ENCODE results near the gene DDOST. TPM values are rescaled to one million over a fixed set of nuclear protein-coding genes. Genes with fewer than 3 reads are reported as not detected.
A peak's percentile ranks its signal among the peaks of the same experiment; 100 is the strongest.
"Not testable (repeated sequence)": the region's sequence is repeated elsewhere in the genome, so short reads cannot be mapped to it uniquely, and the experiment has no call there.

The DDOST gene
- polyA plus RNA-seq, 3 donors, result 125 to 245 (median 241) TPM

GRCh38 chr1:20678599-20678998 lies 17.4 kb upstream of the DDOST start:
- Histone ChIP-seq H4K20me1 (ENCODE audit: insufficient read depth, low read length) (no peaks in the 10 kb centered on the region), H3K9ac (ENCODE audit: insufficient read depth, low read length, poor library complexity, severe bottlenecking) (peak overlapping the region; percentile 1), H3K79me2 (ENCODE audit: insufficient read depth, low read length) (peaks cover 6% of the 10 kb centered on the region), H3K4me1 (ENCODE audit: control insufficient read depth in 1 of 2, insufficient read depth in 2 of 2, low read length in 2 of 2) (peaks cover 26 to 27% of the 10 kb centered on the region in 2 donors), H3K4me2 (replicated peaks; ENCODE audit: extremely low read depth, low read length, poor library complexity, severe bottlenecking) (peak overlapping the region; percentile 55), H3K36me3 (replicated peaks in 1 of 2; ENCODE audit: control insufficient read depth in 1 of 2, insufficient read depth in 2 of 2, low read length in 2 of 2) (no peaks in the 10 kb centered on the region), H3K27me3 (ENCODE audit: control insufficient read depth in 2 of 2, insufficient read depth in 2 of 2, low read length in 2 of 2) (no peaks in the 10 kb centered on the region), H2AFZ (ENCODE audit: insufficient read depth, low read depth, low read length, poor library complexity, severe bottlenecking) (peak overlapping the region; percentile 53), H3K27ac (ENCODE audit: low read depth in 1 of 2, low read length in 2 of 2) (peak overlapping the region in 1 of 2 donors; percentile 23), H3K4me3 (replicated peaks in 1 of 3; ENCODE audit: low read depth in 2 of 3, low read length in 3 of 3) (peak overlapping the region in 1 of 3 experiments; percentile 38), H3K9me3 (replicated peaks in 1 of 2; ENCODE audit: control insufficient read depth in 1 of 2, insufficient read depth in 1 of 2, low read length in 2 of 2) (peaks cover 0 to 4% of the 10 kb centered on the region in 2 donors)
- H3K27me3 Mint-ChIP-seq (ENCODE audit: low read depth in 3 of 3), result peaks cover 0 to 1% (median under 1%) of the 10 kb centered on the region in 3 donors
- peak; percentile 18 to 39 (median 24) for DNase-seq
- peak overlapping the region; percentile 53 to 84 for H3K4me3 Mint-ChIP-seq
- peak overlapping the region in 3 of 7 donors; percentile 55 to 76 (median 60) for H3K27ac Mint-ChIP-seq
- peaks cover 0 to 6% (median 4%) of the 10 kb centered on the region in 7 donors for H3K9me3 Mint-ChIP-seq
- H3K36me3 Mint-ChIP-seq, result peaks cover 2 to 4% of the 10 kb centered on the region in 2 donors
- H3K4me1 Mint-ChIP-seq, result peaks cover 34% of the 10 kb centered on the region
- intact Hi-C loops (cut with micrococcal nuclease), result no loop called here
- 42% methylated on average over 2 of the region's 6 CpGs for WGBS (ENCODE audit: insufficient coverage)
- no peak for TF ChIP-seq CTCF (IDR thresholded peaks at IDR 0.05)

GRCh38 chr1:20673626-20674025 lies 12.5 kb upstream of the DDOST start:
- H3K27ac ChIP-seq (ENCODE audit: low read depth in 1 of 2, low read length in 2 of 2); H3K27me3 Mint-ChIP-seq (ENCODE audit: low read depth in 3 of 3); H3K36me3 Mint-ChIP-seq; H2AFZ ChIP-seq (ENCODE audit: insufficient read depth, low read depth, low read length, poor library complexity, severe bottlenecking); H3K9ac ChIP-seq (ENCODE audit: insufficient read depth, low read length, poor library complexity, severe bottlenecking); H3K4me1 ChIP-seq (ENCODE audit: control insufficient read depth in 1 of 2, insufficient read depth in 2 of 2, low read length in 2 of 2); H3K4me3 ChIP-seq (replicated peaks in 1 of 3; ENCODE audit: low read depth in 2 of 3, low read length in 3 of 3); H3K4me1 Mint-ChIP-seq; H4K20me1 ChIP-seq (ENCODE audit: insufficient read depth, low read length); DNase-seq; H3K36me3 ChIP-seq (replicated peaks in 1 of 2; ENCODE audit: control insufficient read depth in 1 of 2, insufficient read depth in 2 of 2, low read length in 2 of 2); H3K27me3 ChIP-seq (ENCODE audit: control insufficient read depth in 2 of 2, insufficient read depth in 2 of 2, low read length in 2 of 2); H3K9me3 ChIP-seq (replicated peaks in 1 of 2; ENCODE audit: control insufficient read depth in 1 of 2, insufficient read depth in 1 of 2, low read length in 2 of 2); H3K79me2 ChIP-seq (ENCODE audit: insufficient read depth, low read length); H3K27ac Mint-ChIP-seq; H3K9me3 Mint-ChIP-seq; H3K4me3 Mint-ChIP-seq; H3K4me2 ChIP-seq (replicated peaks; ENCODE audit: extremely low read depth, low read length, poor library complexity, severe bottlenecking); intact Hi-C loops (cut with micrococcal nuclease): not testable (repeated sequence)
- whole genome bisulfite sequencing (ENCODE audit: insufficient coverage), result 100% methylated on average over 1 of the region's 11 CpGs

Measured in CD14-positive monocyte (primary cell).